CD4-positive, alpha-beta memory T cell (primary cell): ENCODE results near the gene HSD17B7. TPM values are rescaled to one million over a fixed set of nuclear protein-coding genes. Genes with fewer than 3 reads are reported as not detected.

Experiments used
- CTCF ChIA-PET: fragments of 350-600 bp; sonication (Branson Sonifier 250); formaldehyde crosslinking; loops from one replicate; lab custom pipeline; 2021; ENCODE audit warnings: inconsistent platforms; ENCODE audit not compliant: partially characterized antibody; lab: Charles Lee
- POLR2A ChIA-PET: fragments of 350-600 bp; sonication (Branson Sonifier 250); formaldehyde crosslinking; loops from one replicate; lab custom pipeline; 2021; ENCODE audit not compliant: partially characterized antibody; lab: Charles Lee
- DNase-seq, 5 donors: peaks; one replicate each; pipeline versions ENCODE4 v3.0.0 to v3.0.0-alpha.2; 2020 to 2022; ENCODE audit warnings: mixed read lengths in 1 of 5
- H3K27ac ChIP-seq: one replicate; pipeline ENCODE4 v1.7.0; 2013; ENCODE audit warnings: low read depth, low read length
- H3K27me3 ChIP-seq: 2 replicates; pipeline ENCODE4 v1.7.0; 2013; ENCODE audit warnings: mild to moderate bottlenecking, low read length, moderate library complexity; ENCODE audit not compliant: insufficient read depth
- H3K36me3 ChIP-seq: 2 replicates; pipeline ENCODE4 v1.7.0; 2013; ENCODE audit warnings: mild to moderate bottlenecking, low read length, moderate library complexity; ENCODE audit not compliant: insufficient read depth
- H3K4me1 ChIP-seq: 2 replicates; pipeline ENCODE4 v1.7.0; 2013; ENCODE audit warnings: mild to moderate bottlenecking, low read length, moderate library complexity; ENCODE audit not compliant: insufficient read depth
- H3K4me3 ChIP-seq, 2 donors: one replicate each; pipeline ENCODE4 v1.7.0; 2013; ENCODE audit warnings: low read length in 2 of 2, mild to moderate bottlenecking in 1 of 2
- H3K9me3 ChIP-seq, 2 donors: one replicate each; pipeline ENCODE4 v1.7.0; 2013; ENCODE audit warnings: low read length in 2 of 2, control low read depth in 1 of 2; ENCODE audit not compliant: control insufficient read depth in 1 of 2
- H3K27ac Mint-ChIP-seq, 7 donors: one replicate each; pipeline ENCODE4 v1.8.0; 2020 to 2021; ENCODE audit warnings: mixed read lengths in 7 of 7, mild to moderate bottlenecking in 6 of 7, inconsistent platforms in 3 of 7, moderate library complexity in 3 of 7
- H3K27me3 Mint-ChIP-seq, 2 donors: one replicate each; pipeline ENCODE4 v1.8.0; 2020 to 2021; ENCODE audit warnings: mixed read lengths in 2 of 2
- H3K36me3 Mint-ChIP-seq, 2 donors: one replicate each; pipeline ENCODE4 v1.8.0; 2020 to 2021; ENCODE audit warnings: mixed read lengths in 2 of 2, inconsistent platforms in 1 of 2, mild to moderate bottlenecking in 1 of 2
- H3K4me1 Mint-ChIP-seq, 4 donors: one replicate each; pipeline ENCODE4 v1.8.0; 2020 to 2021; ENCODE audit warnings: mixed read lengths in 4 of 4, mild to moderate bottlenecking in 1 of 4
- H3K4me3 Mint-ChIP-seq, 8 donors: one replicate each; pipeline ENCODE4 v1.8.0; 2020 to 2021; ENCODE audit warnings: mixed read lengths in 8 of 8, mild to moderate bottlenecking in 7 of 8, moderate library complexity in 6 of 8, inconsistent platforms in 3 of 8
- H3K9me3 Mint-ChIP-seq, 8 donors: one replicate each; pipeline ENCODE4 v1.8.0; 2020 to 2021; ENCODE audit warnings: mixed read lengths in 8 of 8, mild to moderate bottlenecking in 5 of 8, inconsistent platforms in 3 of 8, moderate library complexity in 1 of 8
- intact Hi-C: fragments of 100-400 bp; cut with micrococcal nuclease; formaldehyde crosslinking; loops from one replicate; pipeline ENCODE4 v1.15.1; 2023
- polyA plus RNA-seq, 2 donors: library from polyadenylated mRNA; unstranded; fragments of 300-500 nt; fragmentation: Illumina TruSeq; gene quantifications; one replicate each; pipeline ENCODE4 v1.2.3, GENCODE V29; 2021
- total RNA-seq, 2 experiments: library from RNA; stranded (reverse); gene quantifications; one replicate each; pipeline ENCODE4 v1.2.3, GENCODE V29; 2021

HSD17B7 gene
- total and polyA plus RNA-seq, 4 experiments from 2014 or later: 17.3 to 43.0 (median 29.3) TPM

DNA sequence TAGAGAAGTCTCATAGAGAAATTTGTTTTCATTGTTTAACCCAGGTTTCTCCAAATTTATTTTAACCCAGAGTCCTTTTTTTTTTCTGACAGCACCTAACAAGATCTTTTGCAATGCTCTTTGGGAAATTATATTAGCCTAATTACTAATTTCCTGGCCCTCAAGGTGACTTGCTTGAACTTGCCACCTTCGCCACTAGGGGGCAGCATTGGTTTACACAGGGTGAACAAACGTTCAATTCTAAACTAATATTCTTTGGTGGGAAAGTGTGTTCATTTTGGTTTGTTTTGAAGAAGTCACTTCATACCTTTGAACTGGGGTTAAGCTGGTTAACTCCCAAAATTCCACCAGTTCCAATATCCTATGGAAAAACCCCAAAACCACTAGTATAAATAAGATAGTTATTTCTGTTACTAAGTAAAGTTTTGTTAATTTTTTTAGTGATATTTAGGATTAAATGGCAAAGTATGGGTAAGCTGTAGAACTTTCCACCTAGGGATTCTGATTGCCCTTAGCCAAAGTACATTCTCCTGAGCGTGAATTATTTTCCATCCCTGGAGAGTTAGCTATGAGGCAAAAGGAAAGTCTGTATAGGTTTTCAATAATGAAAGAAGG lies 57.4 kb downstream of the HSD17B7 start:
- no peaks in the 10 kb centered on the region for H3K9me3 Mint-ChIP-seq
- peak; percentile 50 to 73 (median 56) for DNase-seq
- Histone ChIP-seq H3K4me1 (no peaks in the 10 kb centered on the region), H3K9me3 (no peaks in the 10 kb centered on the region), H3K4me3 (no peak overlapping the region), H3K36me3 (no peaks in the 10 kb centered on the region), H3K27ac (no peak overlapping the region), H3K27me3 (no peaks in the 10 kb centered on the region)
- H3K4me1 Mint-ChIP-seq: no peaks in the 10 kb centered on the region
- CTCF ChIA-PET: interaction anchor here (0.7 to 5.4 kb wide), 12 partner anchors 10 to 468 kb away, joined by 3 to 36 read pairs (median 4); partner anchors contain the start of gene CCDC190
- H3K4me3 Mint-ChIP-seq: no peak overlapping the region
- H3K27ac Mint-ChIP-seq: no peak overlapping the region
- no peaks in the 10 kb centered on the region for H3K36me3 Mint-ChIP-seq
- peaks cover 8 to 10% of the 10 kb centered on the region in 2 donors for H3K27me3 Mint-ChIP-seq
- intact Hi-C loops: loop anchor here (2.0 to 5.0 kb wide), 2 partner anchors 327 to 791 kb away; no protein-coding TSS in a partner anchor
- POLR2A ChIA-PET: no interaction called here

DNA sequence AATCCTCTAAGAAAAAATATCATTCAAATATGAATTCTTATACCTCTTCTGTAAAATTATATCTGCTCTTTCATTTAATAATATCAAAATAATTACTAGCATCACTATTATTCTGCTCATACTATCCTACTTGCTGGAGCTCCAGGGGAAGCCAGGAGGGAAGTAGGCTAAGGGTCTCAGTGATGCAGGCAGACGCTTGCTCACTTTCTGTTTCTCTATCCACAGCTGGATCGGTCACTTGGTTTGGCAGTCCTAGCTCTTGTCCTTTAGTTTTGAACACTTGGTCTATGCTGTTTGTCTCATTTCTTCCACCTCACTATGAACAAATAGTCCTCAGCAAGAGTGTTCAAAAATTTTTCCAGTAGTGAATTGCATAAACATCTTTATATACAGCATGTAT lies 59.2 kb downstream of the HSD17B7 start:
- ChIA-PET CTCF (interaction anchor here (0.8 to 5.4 kb wide), 8 partner anchors 8 to 793 kb away, joined by 3 to 36 read pairs (median 3); no protein-coding TSS in a partner anchor), POLR2A (no interaction called here)
- H3K36me3 ChIP-seq: no peaks in the 10 kb centered on the region
- Mint-ChIP-seq H3K4me1 (no peaks in the 10 kb centered on the region), H3K4me3 (no peak overlapping the region), H3K27me3 (peaks cover 7 to 10% of the 10 kb centered on the region in 2 donors), H3K36me3 (no peaks in the 10 kb centered on the region), H3K9me3 (no peaks in the 10 kb centered on the region), H3K27ac (no peak overlapping the region)
- intact Hi-C loops: loop anchor here (2.0 to 5.0 kb wide), 2 partner anchors 325 to 792 kb away; no protein-coding TSS in a partner anchor
- H3K4me3 ChIP-seq: no peak overlapping the region
- H3K27me3 ChIP-seq: no peaks in the 10 kb centered on the region
- no peak for DNase-seq
- H3K27ac ChIP-seq: no peak overlapping the region
- no peaks in the 10 kb centered on the region for H3K9me3 ChIP-seq
- H3K4me1 ChIP-seq: no peaks in the 10 kb centered on the region

DNA sequence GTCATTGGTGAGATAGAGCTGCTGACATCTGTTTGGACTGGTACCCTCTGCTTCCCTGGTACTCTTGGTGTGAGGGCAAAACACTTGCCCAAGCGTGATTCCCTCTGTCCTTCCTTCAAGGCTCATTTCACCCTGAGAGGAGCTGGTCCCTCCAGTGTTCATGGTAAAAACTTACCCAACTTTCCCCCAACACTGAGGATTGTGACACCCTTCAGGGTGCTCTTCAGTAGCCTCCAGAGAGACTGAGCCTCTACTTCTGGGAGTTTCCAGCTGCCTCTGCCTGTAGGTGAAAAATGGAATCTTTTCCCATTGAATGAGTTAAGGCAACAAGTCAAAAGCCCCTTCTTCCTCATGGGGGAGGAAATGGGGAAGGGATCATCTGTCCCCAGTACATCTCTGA lies 60.8 kb downstream of the HSD17B7 start:
- Histone ChIP-seq H3K27ac (no peak overlapping the region), H3K4me1 (no peaks in the 10 kb centered on the region), H3K27me3 (no peaks in the 10 kb centered on the region), H3K4me3 (no peak overlapping the region), H3K36me3 (no peaks in the 10 kb centered on the region), H3K9me3 (no peaks in the 10 kb centered on the region)
- ChIA-PET POLR2A (no interaction called here), CTCF (interaction anchor here (0.7 to 4.5 kb wide), 4 partner anchors 9 to 479 kb away, joined by 3 to 78 read pairs (median 3); no protein-coding TSS in a partner anchor)
- H3K9me3 Mint-ChIP-seq: no peaks in the 10 kb centered on the region
- H3K4me3 Mint-ChIP-seq: no peak overlapping the region
- intact Hi-C loops: no loop called here
- no peaks in the 10 kb centered on the region for H3K4me1 Mint-ChIP-seq
- no peak for DNase-seq
- no peak overlapping the region for H3K27ac Mint-ChIP-seq
- peaks cover 6 to 8% of the 10 kb centered on the region in 2 donors for H3K27me3 Mint-ChIP-seq
- no peaks in the 10 kb centered on the region for H3K36me3 Mint-ChIP-seq

DNA sequence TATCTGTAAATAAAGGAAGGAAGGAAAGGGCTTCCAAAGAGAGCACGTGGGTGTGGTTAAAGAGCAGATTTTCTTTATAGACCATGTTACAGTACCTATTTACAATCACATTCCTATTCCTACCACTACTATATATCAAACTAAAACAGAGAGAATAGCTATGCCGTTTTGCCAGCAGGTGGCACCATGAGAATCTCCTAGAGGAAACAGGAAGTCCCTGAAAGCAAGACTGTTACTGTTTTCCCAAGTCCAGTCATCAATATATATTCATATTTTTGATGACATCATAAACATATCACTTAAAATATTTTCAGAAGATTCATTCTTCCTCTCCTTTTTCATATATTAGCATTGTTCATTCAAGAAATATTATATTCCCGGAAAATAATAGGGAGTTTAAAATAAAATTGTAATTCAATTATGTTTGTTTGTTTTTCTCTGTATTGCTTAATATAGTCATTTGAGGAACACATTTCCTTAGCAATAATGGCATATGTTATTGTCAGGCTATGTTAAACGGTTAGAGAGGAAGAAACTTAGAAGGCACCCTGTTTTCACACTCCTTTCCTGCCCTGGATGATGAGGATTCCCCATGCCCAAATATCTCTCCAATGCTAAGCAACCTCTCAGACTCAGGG lies 63.9 kb downstream of the HSD17B7 start:
- no peak overlapping the region for H3K4me3 Mint-ChIP-seq
- DNase-seq: peak in 4 of 5 donors; percentile 27 to 35 (median 32)
- no peak overlapping the region for H3K4me3 ChIP-seq
- H3K36me3 Mint-ChIP-seq: no peaks in the 10 kb centered on the region
- no peaks in the 10 kb centered on the region for H3K9me3 Mint-ChIP-seq
- no peaks in the 10 kb centered on the region for H3K36me3 ChIP-seq
- H3K4me1 Mint-ChIP-seq: no peaks in the 10 kb centered on the region
- H3K27ac ChIP-seq: no peak overlapping the region
- no peaks in the 10 kb centered on the region for H3K27me3 ChIP-seq
- CTCF ChIA-PET: interaction anchor here (0.7 to 4.5 kb wide), 17 partner anchors 9 to 1933 kb away, joined by 3 to 78 read pairs (median 4); no protein-coding TSS in a partner anchor
- H3K27ac Mint-ChIP-seq: no peak overlapping the region
- H3K27me3 Mint-ChIP-seq: peaks cover 4% of the 10 kb centered on the region in 2 donors
- POLR2A ChIA-PET: interaction anchor here (0.7 to 1.1 kb wide), 2 partner anchors 461 to 467 kb away, joined by 4 read pairs; no protein-coding TSS in a partner anchor
- H3K4me1 ChIP-seq: no peaks in the 10 kb centered on the region
- intact Hi-C loops: loop anchor here (1.0 kb wide), 1 partner anchor 461 kb away; no protein-coding TSS in a partner anchor
- no peaks in the 10 kb centered on the region for H3K9me3 ChIP-seq

DNA sequence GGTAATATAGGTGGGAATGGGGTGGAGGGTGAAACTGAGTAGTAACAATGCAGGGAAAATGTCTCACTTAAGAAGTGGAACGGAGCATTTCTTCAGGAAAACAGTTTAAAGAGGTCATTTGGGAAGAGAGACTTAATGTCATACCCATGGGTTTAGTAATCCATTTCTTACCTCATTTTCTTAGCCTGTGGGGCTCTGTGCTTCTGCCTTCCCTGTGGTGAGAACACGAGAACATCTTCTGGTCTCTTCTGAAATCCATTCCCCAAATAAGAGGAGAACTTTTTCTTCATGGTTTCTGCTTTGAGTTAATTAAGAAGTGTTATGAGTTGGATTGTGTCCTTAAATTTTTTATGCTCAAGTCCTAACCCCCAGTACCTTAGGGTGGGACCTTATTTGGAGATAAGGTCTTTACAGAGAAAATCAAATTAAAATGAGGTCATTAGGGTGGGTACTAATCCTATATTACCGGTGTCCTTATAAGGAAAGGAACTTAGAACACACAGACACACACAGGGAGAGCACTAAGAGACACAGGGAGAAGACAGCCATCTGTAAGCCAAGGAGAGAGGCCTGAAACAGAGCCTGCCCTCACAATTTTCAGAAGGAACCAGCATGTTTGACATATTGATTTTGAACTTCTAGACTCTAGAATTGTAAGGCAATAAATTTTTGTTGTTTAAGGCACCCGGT lies 65.1 kb downstream of the HSD17B7 start:
- Histone ChIP-seq H3K4me3 (no peak overlapping the region), H3K4me1 (no peaks in the 10 kb centered on the region), H3K27ac (no peak overlapping the region), H3K9me3 (no peaks in the 10 kb centered on the region), H3K36me3 (no peaks in the 10 kb centered on the region), H3K27me3 (no peaks in the 10 kb centered on the region)
- no peaks in the 10 kb centered on the region for H3K9me3 Mint-ChIP-seq
- no peak overlapping the region for H3K27ac Mint-ChIP-seq
- no peaks in the 10 kb centered on the region for H3K36me3 Mint-ChIP-seq
- intact Hi-C loops: no loop called here
- POLR2A ChIA-PET: no interaction called here
- H3K27me3 Mint-ChIP-seq: peaks cover 3 to 8% of the 10 kb centered on the region in 2 donors
- DNase-seq: no peak
- CTCF ChIA-PET: interaction anchor here (3.5 to 4.5 kb wide), 2 partner anchors 459 to 460 kb away, joined by 29 to 78 read pairs; no protein-coding TSS in a partner anchor
- no peak overlapping the region for H3K4me3 Mint-ChIP-seq
- H3K4me1 Mint-ChIP-seq: no peaks in the 10 kb centered on the region

DNA sequence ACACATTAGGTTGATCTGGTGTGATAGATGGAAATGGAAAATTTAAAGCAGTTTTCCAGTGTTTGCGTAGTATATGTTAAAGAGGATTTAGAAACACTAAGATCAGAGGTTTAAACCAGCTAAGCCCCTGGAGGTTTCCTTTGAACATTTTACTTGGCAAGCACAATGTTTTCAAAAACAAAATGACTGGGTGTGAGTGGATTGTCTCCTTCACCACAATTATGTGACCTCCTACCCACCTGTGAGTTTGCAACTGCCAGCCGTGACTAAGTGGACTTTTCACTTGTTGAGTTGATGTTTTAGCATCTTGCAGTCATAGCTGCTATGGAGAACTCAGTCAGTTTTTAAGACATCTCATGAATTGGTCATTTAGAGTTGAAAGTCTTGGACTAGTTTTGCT lies 65.8 kb downstream of the HSD17B7 start:
- Mint-ChIP-seq H3K4me1 (no peaks in the 10 kb centered on the region), H3K27me3 (peaks cover 2 to 8% of the 10 kb centered on the region in 2 donors), H3K27ac (no peak overlapping the region), H3K36me3 (no peaks in the 10 kb centered on the region), H3K4me3 (no peak overlapping the region), H3K9me3 (no peaks in the 10 kb centered on the region)
- no peaks in the 10 kb centered on the region for H3K9me3 ChIP-seq
- no peaks in the 10 kb centered on the region for H3K4me1 ChIP-seq
- intact Hi-C loops: no loop called here
- ChIA-PET POLR2A (no interaction called here), CTCF (interaction anchor here (2.3 to 3.5 kb wide), 3 partner anchors 8 to 459 kb away, joined by 9 to 29 read pairs (median 14); no protein-coding TSS in a partner anchor)
- no peaks in the 10 kb centered on the region for H3K36me3 ChIP-seq
- no peak overlapping the region for H3K4me3 ChIP-seq
- H3K27me3 ChIP-seq: no peaks in the 10 kb centered on the region
- no peak overlapping the region for H3K27ac ChIP-seq
- DNase-seq: no peak
